Neural progenitor cell (in vitro differentiated cells): ENCODE data around the gene DMP1. TPM values are rescaled to one million over a fixed set of nuclear protein-coding genes. Genes with fewer than 3 reads are reported as not detected.
"Not testable (repeated sequence)": the region's sequence is repeated elsewhere in the genome, so short reads cannot be mapped to it uniquely, and the experiment has no call there.

Experiments used
- DNase-seq: peaks from one replicate; pipeline ENCODE4 v3.0.0-alpha.2; 2016; ENCODE audit warnings: low spot score
- H2AFZ ChIP-seq: fragments of 200-600 bp; sonication (generic); replicated peaks from 2 replicates; pipeline ENCODE4 v1.6.1; 2016; ENCODE audit warnings: antibody characterized with exemption
- H3F3A ChIP-seq: fragments of 200-600 bp; sonication (generic); 2 replicates; pipeline ENCODE4 v1.6.1; 2016; ENCODE audit warnings: antibody characterized with exemption, low read depth
- H3K27ac ChIP-seq: fragments of 200-600 bp; sonication (generic); 2 replicates; pipeline ENCODE4 v1.5.1; 2016; ENCODE audit warnings: mild to moderate bottlenecking
- H3K27me3 ChIP-seq: fragments of 200-600 bp; sonication (generic); 2 replicates; pipeline ENCODE4 v1.6.1; 2016; ENCODE audit warnings: mild to moderate bottlenecking, moderate library complexity
- H3K36me3 ChIP-seq: fragments of 200-600 bp; sonication (generic); 2 replicates; pipeline ENCODE4 v1.5.1; 2016
- H3K4me1 ChIP-seq: fragments of 200-600 bp; sonication (generic); 2 replicates; pipeline ENCODE4 v1.6.1; 2016; ENCODE audit warnings: mixed run types
- H3K4me2 ChIP-seq: fragments of 200-600 bp; sonication (generic); 2 replicates; pipeline ENCODE4 v1.6.1; 2016
- H3K4me3 ChIP-seq: fragments of 200-600 bp; sonication (generic); 2 replicates; pipeline ENCODE4 v1.5.1; 2016
- H3K79me2 ChIP-seq: fragments of 200-600 bp; sonication (generic); 2 replicates; pipeline ENCODE4 v1.6.1; 2016; ENCODE audit warnings: low read depth
- H3K9ac ChIP-seq: fragments of 200-600 bp; sonication (generic); 2 replicates; pipeline ENCODE4 v1.6.1; 2016
- H3K9me3 ChIP-seq: fragments of 200-600 bp; sonication (generic); 2 replicates; pipeline ENCODE4 v1.5.1; 2016; ENCODE audit warnings: low read depth
- H4K20me1 ChIP-seq: fragments of 200-600 bp; sonication (generic); 2 replicates; pipeline ENCODE4 v1.6.1; 2016; ENCODE audit warnings: low read depth
- H3K27ac Mint-ChIP-seq: 3 replicates; pipeline ENCODE4 v1.8.0; 2021; ENCODE audit warnings: mixed read lengths
- H3K27me3 Mint-ChIP-seq: 2 replicates; pipeline ENCODE4 v1.8.0; 2022; ENCODE audit warnings: low read depth, mild to moderate bottlenecking, inconsistent platforms, moderate library complexity, mixed read lengths; ENCODE audit not compliant: insufficient read depth
- H3K36me3 Mint-ChIP-seq: 3 replicates; pipeline ENCODE4 v1.8.0; 2021; ENCODE audit warnings: mixed read lengths
- H3K4me1 Mint-ChIP-seq: 3 replicates; pipeline ENCODE4 v1.8.0; 2021; ENCODE audit warnings: mixed read lengths
- H3K4me3 Mint-ChIP-seq: 3 replicates; pipeline ENCODE4 v1.8.0; 2021; ENCODE audit warnings: mild to moderate bottlenecking, moderate library complexity, mixed read lengths
- H3K9me3 Mint-ChIP-seq: 3 replicates; pipeline ENCODE4 v1.8.0; 2020; ENCODE audit warnings: mixed read lengths
- EZH2 ChIP-seq: fragments of 200-600 bp; sonication (generic); IDR thresholded peaks from 2 replicates; pipeline ENCODE4 v1.6.1; 2017; ENCODE audit warnings: antibody characterized with exemption, mild to moderate bottlenecking, moderate library complexity
- EZH2phosphoT487 ChIP-seq: fragments of 200-600 bp; sonication (generic); IDR thresholded peaks from 2 replicates; pipeline ENCODE4 v1.6.1; 2017; ENCODE audit warnings: antibody characterized with exemption
- total RNA-seq: library from RNA; depleted of rRNA; stranded (reverse); fragments of >200 nt; gene quantifications from 2 replicates; pipeline ENCODE4 v1.2.3, GENCODE V29; 2015; ENCODE audit warnings: low replicate concordance
- TF ChIP-seq, protein P1 (sequence below): fragments of 200-600 bp; sonication (generic); IDR thresholded peaks from 2 replicates; pipeline ENCODE4 v1.5.1; 2017; ENCODE audit warnings: antibody characterized with exemption, mild to moderate bottlenecking

DMP1 gene
- total RNA-seq, 1 donor from 2014 or later = not detected

DNA sequence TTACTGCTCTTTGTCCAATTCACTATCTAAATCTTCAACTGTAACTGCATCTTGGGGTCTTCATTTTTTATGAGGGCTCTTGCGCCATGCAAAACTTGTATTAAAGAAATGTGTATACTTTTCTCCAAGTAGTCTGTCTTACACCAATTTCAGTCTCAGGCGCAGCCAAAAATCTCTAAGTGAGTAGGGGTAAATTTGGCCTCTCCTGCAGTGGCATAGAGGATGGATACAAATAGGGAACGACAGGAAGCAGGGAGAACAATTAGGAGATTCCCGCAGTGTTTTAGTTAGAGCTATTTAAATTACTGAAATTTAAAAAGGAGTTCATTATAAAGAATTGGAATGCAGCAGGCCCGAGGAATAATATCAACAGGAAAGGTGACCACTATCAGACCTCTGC is 30.2 kb downstream of the DMP1 start:
- Histone ChIP-seq H3K4me1 (peaks cover 20% of the 10 kb centered on the region), H3K4me2 (peak overlapping the region; percentile 71), H3K27ac (peak overlapping the region; percentile 84), H4K20me1 (no peaks in the 10 kb centered on the region), H3K4me3 (no peak overlapping the region), H3K79me2 (no peaks in the 10 kb centered on the region), H3K9me3 (no peaks in the 10 kb centered on the region), H3F3A (peaks cover 25% of the 10 kb centered on the region), H3K9ac (no peak overlapping the region), H2AFZ (peak overlapping the region; percentile 64), H3K36me3 (no peaks in the 10 kb centered on the region), H3K27me3 (no peaks in the 10 kb centered on the region)
- H3K4me3 Mint-ChIP-seq = no peak overlapping the region
- no peaks in the 10 kb centered on the region for H3K36me3 Mint-ChIP-seq
- peaks cover 25% of the 10 kb centered on the region for H3K4me1 Mint-ChIP-seq
- DNase-seq = peak; percentile 41
- peak overlapping the region; percentile 94 for H3K27ac Mint-ChIP-seq
- H3K9me3 Mint-ChIP-seq = peaks cover 11% of the 10 kb centered on the region
- TF ChIP-seq EZH2 (no peak), EZH2phosphoT487 (no peak)
- TF ChIP-seq, protein P1, sequence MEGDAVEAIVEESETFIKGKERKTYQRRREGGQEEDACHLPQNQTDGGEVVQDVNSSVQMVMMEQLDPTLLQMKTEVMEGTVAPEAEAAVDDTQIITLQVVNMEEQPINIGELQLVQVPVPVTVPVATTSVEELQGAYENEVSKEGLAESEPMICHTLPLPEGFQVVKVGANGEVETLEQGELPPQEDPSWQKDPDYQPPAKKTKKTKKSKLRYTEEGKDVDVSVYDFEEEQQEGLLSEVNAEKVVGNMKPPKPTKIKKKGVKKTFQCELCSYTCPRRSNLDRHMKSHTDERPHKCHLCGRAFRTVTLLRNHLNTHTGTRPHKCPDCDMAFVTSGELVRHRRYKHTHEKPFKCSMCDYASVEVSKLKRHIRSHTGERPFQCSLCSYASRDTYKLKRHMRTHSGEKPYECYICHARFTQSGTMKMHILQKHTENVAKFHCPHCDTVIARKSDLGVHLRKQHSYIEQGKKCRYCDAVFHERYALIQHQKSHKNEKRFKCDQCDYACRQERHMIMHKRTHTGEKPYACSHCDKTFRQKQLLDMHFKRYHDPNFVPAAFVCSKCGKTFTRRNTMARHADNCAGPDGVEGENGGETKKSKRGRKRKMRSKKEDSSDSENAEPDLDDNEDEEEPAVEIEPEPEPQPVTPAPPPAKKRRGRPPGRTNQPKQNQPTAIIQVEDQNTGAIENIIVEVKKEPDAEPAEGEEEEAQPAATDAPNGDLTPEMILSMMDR = no peak
- peaks cover 2% of the 10 kb centered on the region for H3K27me3 Mint-ChIP-seq

DNA sequence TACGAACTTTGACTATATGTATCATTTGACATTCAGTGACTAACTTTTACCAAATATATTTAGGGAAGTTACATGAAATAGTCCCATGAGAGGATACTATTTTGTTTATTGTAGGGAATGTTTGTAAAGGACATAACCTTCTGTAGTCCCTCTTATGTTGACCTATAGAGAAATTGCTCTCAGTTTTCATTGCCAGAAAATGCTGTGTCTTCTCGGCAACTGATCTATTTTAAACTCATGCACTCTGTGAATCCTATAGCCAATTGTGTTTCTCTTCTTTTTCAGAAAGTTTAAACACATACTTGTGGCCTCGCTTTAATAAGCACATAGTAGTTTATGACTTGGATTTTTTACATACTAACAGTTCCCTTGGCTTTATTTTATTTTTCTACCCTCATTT is 38.2 kb downstream of the DMP1 start:
- Histone ChIP-seq H3K9ac (no peak overlapping the region), H3K4me2 (no peak overlapping the region), H3K9me3 (no peaks in the 10 kb centered on the region), H3K4me1 (no peaks in the 10 kb centered on the region), H3K36me3 (no peaks in the 10 kb centered on the region), H3K27ac (no peak overlapping the region), H4K20me1 (no peaks in the 10 kb centered on the region), H3K79me2 (no peaks in the 10 kb centered on the region), H3K4me3 (no peak overlapping the region), H2AFZ (no peak overlapping the region), H3K27me3 (no peaks in the 10 kb centered on the region), H3F3A (no peaks in the 10 kb centered on the region)
- no peak overlapping the region for H3K27ac Mint-ChIP-seq
- DNase-seq = no peak
- no peak overlapping the region for H3K4me3 Mint-ChIP-seq
- TF ChIP-seq EZH2 (no peak), EZH2phosphoT487 (no peak)
- TF ChIP-seq, protein P1 = no peak
- H3K36me3 Mint-ChIP-seq = peaks cover 7% of the 10 kb centered on the region
- peaks cover 2% of the 10 kb centered on the region for H3K27me3 Mint-ChIP-seq
- no peaks in the 10 kb centered on the region for H3K4me1 Mint-ChIP-seq
- H3K9me3 Mint-ChIP-seq = peaks cover 22% of the 10 kb centered on the region

DNA sequence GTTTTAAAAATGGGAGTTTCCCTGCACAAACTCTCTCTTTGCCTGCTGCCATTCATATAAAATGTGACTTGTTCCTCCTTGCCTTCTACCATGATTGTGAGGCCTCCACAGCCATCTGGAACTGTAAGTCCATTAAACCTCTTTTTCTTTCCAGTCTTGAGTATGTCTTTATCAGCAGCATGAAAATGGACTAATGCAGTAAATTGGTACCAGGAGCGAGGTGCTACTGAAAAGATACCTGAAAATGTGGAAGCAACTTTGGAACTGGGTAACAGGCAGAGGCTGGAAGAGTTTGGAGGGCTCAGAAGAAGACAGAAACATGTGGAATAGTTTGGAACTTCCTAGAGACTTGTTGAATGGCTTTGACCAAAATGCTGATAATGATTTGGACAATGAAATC is 40.9 kb downstream of the DMP1 start:
- not testable (repeated sequence) for H3K4me1 Mint-ChIP-seq, H3K36me3 ChIP-seq, H3K27me3 Mint-ChIP-seq, H3K79me2 ChIP-seq, H3K27ac ChIP-seq, H3K36me3 Mint-ChIP-seq, H3F3A ChIP-seq, H3K4me3 ChIP-seq, H3K9ac ChIP-seq, H2AFZ ChIP-seq, H3K4me1 ChIP-seq, H3K9me3 ChIP-seq, DNase-seq, H4K20me1 ChIP-seq, H3K27ac Mint-ChIP-seq, H3K4me2 ChIP-seq, H3K27me3 ChIP-seq
- Mint-ChIP-seq H3K4me3 (peak overlapping the region; percentile 4), H3K9me3 (peaks cover 32% of the 10 kb centered on the region)

DNA sequence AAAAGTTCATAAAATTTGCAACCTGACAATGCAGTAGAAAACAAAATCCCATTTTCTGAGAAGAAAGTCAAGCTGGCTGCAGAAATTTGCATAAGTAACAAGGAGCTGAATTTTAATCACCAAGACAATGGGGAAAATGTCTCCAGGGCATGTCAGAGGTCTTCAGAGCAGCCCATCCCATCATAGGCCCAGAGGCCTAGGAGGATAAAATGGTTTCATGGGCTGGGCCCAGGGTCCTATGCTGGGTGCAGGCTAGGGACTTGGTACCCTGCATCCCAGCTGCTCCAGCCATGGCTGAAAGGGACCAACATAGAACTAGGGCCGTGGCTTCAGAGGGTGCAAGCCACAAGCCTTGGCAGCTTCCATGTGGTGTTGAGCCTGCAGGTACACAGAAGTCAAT is 42.0 kb downstream of the DMP1 start:
- H3F3A ChIP-seq, H3K27ac Mint-ChIP-seq, H3K36me3 ChIP-seq, H3K4me3 ChIP-seq, DNase-seq, H3K4me2 ChIP-seq, H4K20me1 ChIP-seq, H3K36me3 Mint-ChIP-seq, H3K27me3 Mint-ChIP-seq, H2AFZ ChIP-seq, H3K4me1 Mint-ChIP-seq, H3K4me3 Mint-ChIP-seq, H3K27me3 ChIP-seq, H3K27ac ChIP-seq, H3K79me2 ChIP-seq, H3K9ac ChIP-seq, H3K4me1 ChIP-seq, H3K9me3 ChIP-seq: not testable (repeated sequence)
- H3K9me3 Mint-ChIP-seq = peaks cover 34% of the 10 kb centered on the region
